GM21423 (cell line): ENCODE results near the gene L2HGDH.

Source experiments
- ATAC-seq: cut with Tn5 transposase; IDR thresholded peaks from one replicate; pipeline ENCODE4 v1.9.1; 2021; ENCODE audit warnings: mild to moderate bottlenecking, moderate library complexity; ENCODE audit not compliant: unreplicated experiment

L2HGDH gene

GRCh38 chr14:50299585-50299984, 12.4 kb downstream of the L2HGDH start:
- no peak for ATAC-seq

DNA sequence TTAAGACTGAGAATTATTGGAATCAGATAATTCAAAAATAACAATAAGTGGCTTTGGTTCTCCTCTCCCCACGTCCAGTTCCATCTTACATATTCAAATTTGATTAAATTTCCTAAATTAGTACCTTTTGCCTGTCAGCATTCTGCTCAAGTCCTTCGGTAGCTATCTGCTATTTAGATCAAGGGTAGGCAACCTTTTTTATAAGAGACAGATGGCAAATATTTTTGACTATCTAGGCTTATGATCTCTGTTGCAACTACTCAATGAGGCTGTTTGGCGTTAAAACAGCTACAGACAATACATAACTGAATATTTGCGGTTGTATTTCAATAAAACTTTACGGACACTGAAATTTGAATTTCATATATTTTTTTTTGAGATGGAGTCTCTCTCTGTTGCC, 21.7 kb downstream of the L2HGDH start:
- ATAC-seq = no peak

GRCh38 chr14:50288146-50288545, 23.9 kb downstream of the L2HGDH start:
- ATAC-seq = no peak

GRCh38 chr14:50285861-50286260, 26.2 kb downstream of the L2HGDH start:
- ATAC-seq = no peak

- no peak for ATAC-seq
These were observed 39.5 kb downstream of the L2HGDH start for GRCh38 chr14:50272498-50272897.

- no peak for ATAC-seq
These were observed 41.1 kb downstream of the L2HGDH start for GRCh38 chr14:50270932-50271331.

- no peak for ATAC-seq
These were observed 47.0 kb downstream of the L2HGDH start for GRCh38 chr14:50265029-50265428.

DNA sequence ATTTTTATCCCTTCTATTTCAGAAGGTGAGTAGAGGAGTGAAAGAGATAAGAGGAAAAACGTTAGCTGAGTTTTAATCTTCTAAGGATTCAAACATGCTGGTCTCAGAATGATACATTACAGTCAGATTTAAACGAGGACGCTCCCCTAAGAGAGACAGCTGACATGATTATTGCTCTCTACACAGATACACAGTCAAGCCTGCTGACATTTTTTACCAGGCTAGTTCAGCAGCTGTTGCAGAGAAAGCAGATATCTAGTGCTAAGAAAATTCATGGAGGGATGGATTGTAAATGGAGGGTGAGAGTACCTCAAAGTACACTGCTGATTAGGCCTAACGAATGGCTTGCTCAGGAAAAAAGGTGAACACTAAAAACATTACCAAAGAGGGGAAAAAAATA, 48.7 kb downstream of the L2HGDH start:
- ATAC-seq = no peak

- no peak for ATAC-seq
These were observed 49.2 kb downstream of the L2HGDH start for GRCh38 chr14:50262865-50263264.

GRCh38 chr14:50260511-50260910, 51.5 kb downstream of the L2HGDH start:
- no peak for ATAC-seq

GRCh38 chr14:50260072-50260471, 52.0 kb downstream of the L2HGDH start:
- ATAC-seq = no peak

- no peak for ATAC-seq
These were observed 54.3 kb downstream of the L2HGDH start for GRCh38 chr14:50257732-50258131.

DNA sequence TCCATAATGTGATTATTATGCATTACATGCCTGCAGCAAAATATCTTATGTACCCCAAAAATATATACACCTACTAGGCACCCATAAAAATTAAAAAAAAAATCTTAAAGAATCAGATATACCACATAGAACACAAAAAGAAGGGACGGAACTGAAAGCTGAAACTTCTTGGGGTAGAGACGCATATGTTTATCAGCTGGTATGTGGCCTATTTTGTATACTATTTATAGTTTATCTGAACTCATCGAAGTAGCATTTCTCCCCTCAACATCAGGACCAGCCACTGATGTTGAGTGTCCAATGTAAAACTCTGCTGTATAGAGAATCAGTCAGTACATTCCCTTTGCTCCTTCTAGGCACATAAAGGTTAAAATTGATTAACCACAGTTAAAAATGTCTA, 57.8 kb downstream of the L2HGDH start:
- ATAC-seq = no peak

DNA sequence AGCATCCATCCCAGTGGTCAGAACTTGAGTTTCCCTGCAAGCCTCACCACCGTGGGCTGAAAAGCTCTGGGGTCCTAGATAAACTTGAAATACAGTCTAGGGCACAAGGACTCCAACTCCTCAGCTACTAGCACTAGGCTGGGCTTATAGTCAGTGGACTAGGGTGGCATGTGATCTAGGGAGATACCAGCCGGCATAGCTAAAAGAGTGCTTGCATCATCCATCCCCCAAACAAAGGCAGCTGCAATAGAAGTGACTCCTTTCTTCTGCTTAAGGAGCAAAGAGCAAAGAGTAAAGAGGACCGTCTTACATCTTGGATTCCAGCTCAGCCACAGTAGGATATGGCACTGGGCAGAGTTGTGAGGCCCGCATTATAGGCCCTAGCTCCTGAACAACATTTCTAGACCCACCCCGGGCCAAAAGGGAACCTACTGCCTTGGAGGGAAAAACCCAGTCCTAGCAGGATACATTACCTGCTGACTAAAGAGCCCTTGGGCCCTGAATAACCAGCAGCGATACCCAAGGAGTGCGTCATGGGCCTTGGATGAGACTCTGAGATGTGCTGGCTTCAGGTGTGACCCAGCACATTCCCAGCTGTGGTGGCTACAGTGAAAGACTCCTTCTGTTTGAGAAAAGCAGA, 62.8 kb downstream of the L2HGDH start:
- ATAC-seq = no peak

GRCh38 chr14:50247245-50247644, 64.8 kb downstream of the L2HGDH start:
- no peak for ATAC-seq

GRCh38 chr14:50242566-50243310, 69.3 kb downstream of the L2HGDH start:
- no peak for ATAC-seq

- ATAC-seq = no peak
These were observed 69.9 kb downstream of the L2HGDH start for GRCh38 chr14:50242096-50242495.

- ATAC-seq = no peak
These were observed 74.6 kb downstream of the L2HGDH start for GRCh38 chr14:50237427-50237826.

- ATAC-seq = no peak
These were observed 78.1 kb downstream of the L2HGDH start for GRCh38 chr14:50233951-50234250.

GRCh38 chr14:50233166-50233950, 78.7 kb downstream of the L2HGDH start:
- no peak for ATAC-seq

GRCh38 chr14:50232276-50232642, 79.8 kb downstream of the L2HGDH start:
- no peak for ATAC-seq
